Measurements from ENCODE around the gene ELAPOR2.

Gene ELAPOR2

GRCh38 chr7:87021285-87021684 lies 38.2 kb downstream of the ELAPOR2 start:
- Histone ChIP-seq H3K4me3 (ENCODE audit: low read length) (no peak overlapping the region), H3K4me1 (ENCODE audit: low read length) (no peaks in the 10 kb centered on the region), H2AFZ (ENCODE audit: low read length) (no peak overlapping the region), H3K27me3 (replicated peaks; ENCODE audit: insufficient read depth, low read length) (no peaks in the 10 kb centered on the region), H3K9ac (ENCODE audit: low read length) (no peak overlapping the region), H3K79me2 (ENCODE audit: low read length) (no peaks in the 10 kb centered on the region), H3K36me3 (replicated peaks; ENCODE audit: insufficient read depth, low read length) (no peaks in the 10 kb centered on the region), H3K9me2 (replicated peaks; ENCODE audit: insufficient read depth, low read length) (no peaks in the 10 kb centered on the region), H3K27ac (ENCODE audit: low read length) (no peak overlapping the region), H4K20me1 (ENCODE audit: insufficient read depth, low read length) (no peaks in the 10 kb centered on the region), H3F3A (ENCODE audit: insufficient read depth, low read length) (no peaks in the 10 kb centered on the region), H3K4me2 (ENCODE audit: low read depth, low read length) (no peak overlapping the region), H3K9me3 (replicated peaks; ENCODE audit: insufficient read depth, low read length) (no peaks in the 10 kb centered on the region)
- no peak for DNase-seq
- TF ChIP-seq EZH2phosphoT487 (IDR thresholded peaks at IDR 0.05; ENCODE audit: low read length) (no peak), CTCF (IDR thresholded peaks at IDR 0.05; ENCODE audit: low read length) (no peak), EZH2 (optimal IDR thresholded peaks at IDR 0.05; ENCODE audit: low read depth, low read length) (no peak)

GRCh38 chr7:87016606-87017005 lies 42.8 kb downstream of the ELAPOR2 start:
- Histone ChIP-seq H4K20me1 (ENCODE audit: insufficient read depth, low read length) (no peaks in the 10 kb centered on the region), H3K9me3 (replicated peaks; ENCODE audit: insufficient read depth, low read length) (no peaks in the 10 kb centered on the region), H3K9ac (ENCODE audit: low read length) (no peak overlapping the region), H3K9me2 (replicated peaks; ENCODE audit: insufficient read depth, low read length) (no peaks in the 10 kb centered on the region), H3K27ac (ENCODE audit: low read length) (no peak overlapping the region), H2AFZ (ENCODE audit: low read length) (no peak overlapping the region), H3K4me1 (ENCODE audit: low read length) (peaks cover 7% of the 10 kb centered on the region; the same call in 1 of the 2 replicates), H3K27me3 (replicated peaks; ENCODE audit: insufficient read depth, low read length) (no peaks in the 10 kb centered on the region), H3K4me2 (ENCODE audit: low read depth, low read length) (no peak overlapping the region), H3K79me2 (ENCODE audit: low read length) (no peaks in the 10 kb centered on the region), H3F3A (ENCODE audit: insufficient read depth, low read length) (peaks cover 12% of the 10 kb centered on the region; the same call in 1 of the 2 replicates), H3K4me3 (ENCODE audit: low read length) (no peak overlapping the region), H3K36me3 (replicated peaks; ENCODE audit: insufficient read depth, low read length) (no peaks in the 10 kb centered on the region)
- TF ChIP-seq EZH2phosphoT487 (IDR thresholded peaks at IDR 0.05; ENCODE audit: low read length) = no peak
- no peak for TF ChIP-seq EZH2 (optimal IDR thresholded peaks at IDR 0.05; ENCODE audit: low read depth, low read length)
- TF ChIP-seq CTCF (IDR thresholded peaks at IDR 0.05; ENCODE audit: low read length) = no peak
- DNase-seq = no peak

- Histone ChIP-seq H3K4me3 (ENCODE audit: low read length) (no peak overlapping the region), H4K20me1 (ENCODE audit: insufficient read depth, low read length) (no peaks in the 10 kb centered on the region), H3K4me2 (ENCODE audit: low read depth, low read length) (no peak overlapping the region), H3K4me1 (ENCODE audit: low read length) (peaks cover 7% of the 10 kb centered on the region; the same call in 1 of the 2 replicates), H3K9me2 (replicated peaks; ENCODE audit: insufficient read depth, low read length) (no peaks in the 10 kb centered on the region), H2AFZ (ENCODE audit: low read length) (no peak overlapping the region), H3K36me3 (replicated peaks; ENCODE audit: insufficient read depth, low read length) (no peaks in the 10 kb centered on the region), H3K27me3 (replicated peaks; ENCODE audit: insufficient read depth, low read length) (no peaks in the 10 kb centered on the region), H3K79me2 (ENCODE audit: low read length) (no peaks in the 10 kb centered on the region), H3K27ac (ENCODE audit: low read length) (no peak overlapping the region), H3F3A (ENCODE audit: insufficient read depth, low read length) (peaks cover 12% of the 10 kb centered on the region; the same call in 1 of the 2 replicates), H3K9ac (ENCODE audit: low read length) (no peak overlapping the region), H3K9me3 (replicated peaks; ENCODE audit: insufficient read depth, low read length) (no peaks in the 10 kb centered on the region)
- TF ChIP-seq EZH2phosphoT487 (IDR thresholded peaks at IDR 0.05; ENCODE audit: low read length) (no peak), CTCF (IDR thresholded peaks at IDR 0.05; ENCODE audit: low read length) (no peak), EZH2 (optimal IDR thresholded peaks at IDR 0.05; ENCODE audit: low read depth, low read length) (no peak)
- DNase-seq = no peak
Measured at GRCh38 chr7:87013840-87014190, 45.6 kb downstream of the ELAPOR2 start.
